ENCODE results near the gene IP6K1.
"Not testable (repeated sequence)": the region's sequence is repeated elsewhere in the genome, so short reads cannot be mapped to it uniquely, and the experiment has no call there.

The IP6K1 gene

GRCh38 chr3:49686769-49687423, 99.4 kb downstream of the IP6K1 start:
- DNase-seq: peak; percentile 57

- DNase-seq: peak; percentile 19
Observed at GRCh38 chr3:49686346-49686745, 100.0 kb downstream of the IP6K1 start.

GRCh38 chr3:49685846-49686245, 100.5 kb downstream of the IP6K1 start:
- not testable (repeated sequence) for DNase-seq

GRCh38 chr3:49685103-49685502, 101.2 kb downstream of the IP6K1 start:
- not testable (repeated sequence) for DNase-seq

GRCh38 chr3:49684453-49684852, 101.9 kb downstream of the IP6K1 start:
- not testable (repeated sequence) for DNase-seq

- no peak for DNase-seq
Observed at GRCh38 chr3:49683162-49683561, 103.2 kb downstream of the IP6K1 start.

- DNase-seq: no peak
Observed at GRCh38 chr3:49681543-49681942, 104.8 kb downstream of the IP6K1 start.

GRCh38 chr3:49681232-49681522, 105.2 kb downstream of the IP6K1 start:
- DNase-seq: no peak

GRCh38 chr3:49680493-49681231, 105.7 kb downstream of the IP6K1 start:
- no peak for DNase-seq

- no peak for DNase-seq
Observed at GRCh38 chr3:49675912-49676311, 110.4 kb downstream of the IP6K1 start.

- DNase-seq: no peak
Observed at GRCh38 chr3:49674497-49674983, 111.8 kb downstream of the IP6K1 start.
